ENCODE data around the gene KLHL29.

KLHL29 gene

DNA sequence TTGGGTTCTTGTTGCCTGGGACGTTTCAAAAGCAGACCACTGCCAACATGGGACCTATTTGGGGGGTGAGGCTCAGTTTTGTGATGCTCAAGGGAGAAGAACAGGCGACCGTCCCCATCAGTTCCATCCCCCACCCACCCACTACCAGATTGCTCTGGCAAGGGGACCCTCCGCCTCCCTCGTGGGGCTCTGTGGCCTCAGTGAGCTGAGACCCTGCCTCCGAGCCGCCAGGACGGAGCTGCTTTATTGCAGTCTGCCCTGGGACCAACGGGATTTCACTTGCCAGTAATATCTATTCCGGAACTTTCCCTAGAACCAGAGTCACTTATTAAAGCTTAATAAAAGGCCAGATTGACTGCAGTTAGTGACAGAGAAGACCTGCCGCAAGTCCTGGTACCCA is 146.3 kb downstream of the KLHL29 start:
- no peak for DNase-seq (ENCODE audit: low read depth in 2 of 2)

DNA sequence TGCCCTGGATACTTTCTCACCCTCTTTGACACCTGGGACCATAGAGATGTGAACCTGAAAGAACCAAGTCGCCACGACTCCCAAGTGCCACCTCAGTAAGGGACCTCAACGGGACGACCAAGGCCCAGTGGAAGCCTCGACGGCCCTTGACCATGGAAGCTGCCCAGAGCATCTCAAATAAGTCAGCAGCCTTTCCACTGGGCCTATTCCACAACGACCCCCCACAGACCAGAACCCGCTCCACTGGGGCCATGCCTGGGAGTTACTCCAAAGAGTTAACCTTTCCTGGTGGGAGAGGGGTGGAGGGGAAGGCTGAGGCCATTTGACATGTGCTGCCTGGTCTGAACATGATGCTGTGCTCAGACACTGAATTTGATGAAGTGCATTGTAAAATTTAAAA is 146.9 kb downstream of the KLHL29 start:
- no peak for DNase-seq (ENCODE audit: low read depth in 2 of 2)

DNA sequence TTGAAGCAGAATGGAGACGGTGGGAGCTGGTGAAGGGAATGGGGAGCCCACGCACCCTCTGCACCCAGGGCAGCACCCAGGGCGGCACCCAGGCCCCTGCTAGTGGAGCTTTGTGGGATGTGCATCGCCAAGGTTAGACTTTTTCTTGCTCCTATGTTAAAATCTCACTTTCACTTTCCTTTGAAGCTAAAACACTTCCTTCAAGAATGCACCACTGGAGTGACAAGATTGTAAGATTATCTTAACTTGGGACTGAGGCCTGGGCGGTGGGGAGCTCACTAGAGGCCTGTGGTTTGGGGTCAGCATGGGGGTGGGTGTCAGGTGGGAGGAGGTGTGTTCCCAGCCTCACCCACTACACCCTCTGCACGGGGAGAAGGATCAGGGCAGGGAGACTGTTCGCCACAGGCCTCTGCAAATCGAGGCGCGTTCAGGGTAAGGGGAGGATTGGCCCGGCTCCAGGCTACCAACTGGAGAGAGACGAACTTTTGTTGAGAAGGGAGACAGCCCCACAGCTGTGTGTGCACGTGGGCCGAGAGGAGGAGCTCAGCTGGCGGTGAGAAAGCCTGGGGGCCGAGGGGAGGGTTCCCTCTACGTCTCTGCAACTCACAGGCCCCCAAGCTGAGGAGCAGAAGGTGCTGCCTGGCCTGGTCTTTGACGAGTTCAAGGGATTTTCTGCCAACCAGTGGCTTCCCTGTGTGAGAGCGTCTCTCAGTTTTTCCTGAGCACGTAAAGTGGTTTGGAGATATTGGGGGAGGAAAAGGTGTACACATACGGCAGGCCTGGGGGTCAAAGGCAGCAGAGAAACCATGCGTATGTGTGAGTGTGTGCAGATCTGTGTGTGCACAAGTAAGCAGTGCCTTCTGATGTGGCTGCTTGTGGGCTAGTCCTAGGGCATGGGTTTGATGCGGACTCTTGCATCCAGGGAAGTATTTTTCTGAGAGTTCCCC is 147.7 kb downstream of the KLHL29 start:
- DNase-seq (ENCODE audit: low read depth in 2 of 2) = no peak

DNA sequence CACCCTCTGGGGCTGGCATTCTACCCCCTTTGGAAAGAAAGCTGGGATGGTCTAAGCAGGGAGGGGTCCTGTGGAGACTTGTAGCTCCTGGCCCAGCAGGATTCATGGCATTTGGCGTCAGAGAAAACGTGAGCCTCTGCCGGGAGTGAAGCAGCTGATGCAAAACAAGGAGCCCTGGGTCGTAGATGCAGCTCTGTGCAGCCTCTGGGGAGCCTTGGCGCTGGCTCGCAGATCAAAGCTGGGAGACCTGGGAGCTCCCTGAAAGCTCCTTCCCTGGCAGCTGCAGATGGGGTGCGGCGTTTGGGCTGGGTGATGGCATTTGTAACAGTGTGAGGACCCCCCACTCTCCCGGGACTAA is 148.3 kb downstream of the KLHL29 start:
- DNase-seq (ENCODE audit: low read depth in 2 of 2) = no peak

DNA sequence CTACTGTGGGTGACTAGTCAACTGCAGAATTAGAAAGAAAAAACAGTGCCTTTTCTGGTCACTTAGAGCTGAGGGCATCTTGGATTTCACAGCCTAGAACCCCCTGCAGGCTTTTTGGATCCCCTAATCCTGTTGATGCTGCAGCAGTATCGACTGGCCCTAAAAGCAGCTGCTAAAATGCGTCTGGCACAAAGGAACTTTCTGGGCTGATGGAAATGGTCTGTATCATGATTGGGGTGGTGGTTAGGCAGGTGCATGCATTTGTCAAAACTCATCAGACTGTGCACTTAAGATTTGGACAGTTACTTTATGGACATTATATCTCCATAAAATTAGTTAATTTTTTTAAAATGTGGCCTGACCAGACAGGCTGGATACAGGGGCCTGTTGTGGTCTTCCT is 149.8 kb downstream of the KLHL29 start:
- DNase-seq (ENCODE audit: low read depth in 2 of 2) = no peak

DNA sequence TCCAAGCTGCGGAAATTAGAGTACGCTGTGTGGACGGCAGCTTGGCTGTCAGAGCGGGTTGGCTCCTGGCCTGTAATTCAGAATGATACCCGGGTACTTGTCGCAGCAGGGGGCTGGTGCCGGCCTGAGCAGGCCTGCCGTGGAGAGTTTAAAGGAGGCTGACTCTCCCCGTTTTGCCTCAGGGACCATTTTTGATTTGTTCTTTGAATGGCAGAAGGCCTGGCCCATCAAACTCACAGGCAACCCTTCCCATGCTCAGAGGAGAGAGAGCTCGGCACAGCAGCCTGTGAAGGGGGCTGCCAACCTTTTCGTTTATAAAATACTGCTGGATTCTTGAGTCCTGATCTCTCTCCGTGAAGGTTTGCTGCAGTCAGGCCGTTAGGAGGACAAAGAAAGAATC is 151.3 kb downstream of the KLHL29 start:
- no peak for DNase-seq (ENCODE audit: low read depth in 2 of 2)

DNA sequence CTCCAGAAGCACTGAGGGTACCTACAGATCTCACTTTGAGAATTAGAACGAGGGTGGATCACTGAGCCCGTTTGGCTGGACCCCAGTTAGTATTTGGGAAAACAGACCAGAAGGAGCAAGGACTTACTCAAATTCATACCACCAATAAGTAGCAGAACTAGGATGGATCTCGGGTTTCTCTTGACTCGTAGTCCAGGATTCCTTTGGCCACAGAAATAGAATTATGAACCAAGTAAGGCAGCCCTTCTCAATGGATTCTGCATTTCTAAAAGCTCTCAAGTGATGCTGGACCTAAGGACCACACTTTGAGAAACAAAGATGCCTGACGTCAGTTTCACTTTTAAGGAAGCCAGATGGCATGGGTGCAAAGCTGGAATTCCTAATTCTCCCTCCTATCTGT is 153.0 kb downstream of the KLHL29 start:
- no peak for DNase-seq (ENCODE audit: low read depth in 2 of 2)

DNA sequence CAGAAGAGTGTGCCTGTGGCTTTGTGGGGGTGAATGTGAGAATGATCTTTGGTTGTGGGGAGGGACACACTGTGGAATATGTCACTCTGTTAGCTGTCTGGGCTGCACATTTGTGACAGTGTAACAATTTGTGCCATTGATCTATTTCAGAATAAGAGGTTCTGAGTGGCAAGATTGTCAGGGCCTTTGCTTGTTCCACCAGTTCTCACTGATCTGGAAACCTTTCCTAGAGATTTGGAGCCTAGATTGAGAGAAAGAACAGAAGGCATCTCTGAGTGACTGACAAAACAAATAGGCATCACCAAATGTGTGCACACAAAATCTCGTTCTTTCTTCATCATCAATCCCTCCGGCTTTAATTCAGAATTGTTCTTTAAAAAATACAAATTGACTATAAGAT is 153.6 kb downstream of the KLHL29 start:
- no peak for DNase-seq (ENCODE audit: low read depth in 2 of 2)

DNA sequence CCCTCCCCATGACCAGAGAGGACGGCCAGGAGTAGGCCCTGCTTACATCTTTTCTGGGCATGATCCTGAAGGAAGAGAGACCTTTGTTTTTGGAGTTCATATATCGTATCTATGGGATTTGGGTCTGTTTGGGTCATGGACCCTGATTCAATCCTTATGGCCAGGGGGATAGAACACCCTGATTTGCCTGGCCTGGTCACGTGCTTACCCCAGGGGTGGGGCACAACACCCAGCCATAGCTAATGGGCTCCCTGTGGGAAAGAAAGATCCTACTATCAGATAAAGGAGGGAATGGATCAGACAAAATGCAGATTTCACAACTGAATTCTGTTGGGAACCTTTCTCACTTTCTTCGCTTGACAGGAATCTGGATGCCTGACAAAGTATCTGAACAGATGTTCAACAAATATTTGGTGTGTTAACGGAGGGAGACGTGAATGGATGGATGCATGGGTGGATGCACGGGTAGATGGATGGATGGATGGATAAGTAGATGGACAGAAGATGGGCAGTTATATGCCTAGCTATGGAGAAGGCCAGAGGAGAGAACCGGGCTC is 155.9 kb downstream of the KLHL29 start:
- no peak for DNase-seq (ENCODE audit: low read depth in 2 of 2)

DNA sequence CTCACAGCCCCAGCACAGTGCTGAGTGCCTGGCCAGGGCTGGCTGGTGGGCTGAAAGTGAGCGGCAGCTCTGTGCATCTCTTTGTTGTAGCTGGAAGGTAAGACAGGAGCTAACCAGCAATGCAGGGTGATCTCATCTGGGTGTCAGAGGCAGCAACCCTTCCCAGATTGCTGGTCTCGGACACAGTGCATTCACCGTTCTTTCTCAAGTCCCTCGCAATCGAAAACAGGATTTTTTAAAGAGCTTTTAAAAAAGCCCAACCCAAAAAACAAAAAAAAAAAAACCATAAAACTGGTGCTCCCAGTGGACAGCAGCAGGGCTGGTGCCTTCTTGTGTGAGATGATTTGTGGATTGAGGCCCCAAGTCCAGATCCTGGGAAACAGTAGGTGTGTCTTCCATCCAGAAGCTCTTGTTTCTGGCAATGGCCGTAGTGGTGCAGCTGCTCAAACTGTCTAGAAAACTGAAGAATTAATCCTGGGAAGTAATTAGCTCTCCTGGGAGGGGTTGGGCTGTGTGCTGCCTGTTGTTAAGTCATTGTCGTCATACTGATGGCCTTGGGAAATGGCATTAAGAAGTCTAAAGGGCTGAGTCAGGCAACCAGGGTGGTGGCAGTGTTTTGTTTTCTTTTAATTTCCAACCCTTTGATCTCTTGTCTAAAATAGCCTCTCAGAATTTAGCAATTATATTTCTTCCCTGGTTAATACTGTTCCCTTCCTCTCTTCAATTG is 156.7 kb downstream of the KLHL29 start:
- DNase-seq (ENCODE audit: low read depth in 2 of 2) = no peak

DNA sequence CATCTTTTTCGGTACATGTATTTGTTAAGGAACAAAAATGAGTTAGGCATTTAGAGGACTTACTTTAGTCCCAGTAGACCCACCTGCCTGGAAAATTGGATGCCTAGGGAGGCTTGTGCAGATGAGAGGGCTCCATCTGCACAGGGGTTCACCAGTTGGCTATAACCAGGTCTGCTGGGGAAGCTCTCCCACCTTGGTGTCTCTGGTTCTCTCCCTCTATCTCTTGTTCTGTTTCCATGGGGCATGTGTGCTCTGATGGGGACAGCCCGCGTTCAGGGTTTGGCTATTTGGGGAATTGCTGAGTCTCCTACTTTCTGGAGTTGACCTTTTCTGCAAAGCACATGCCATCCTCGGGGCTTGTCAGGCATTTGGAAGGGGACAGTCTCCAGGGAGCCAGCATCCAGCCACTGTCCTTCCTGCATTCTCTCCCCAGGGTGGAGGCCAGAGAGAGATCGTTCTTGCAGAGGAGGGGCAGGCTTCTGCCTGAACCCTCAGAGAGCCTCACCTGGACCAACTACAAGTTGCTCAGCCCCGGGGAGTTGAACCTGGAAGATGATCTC is 157.3 kb downstream of the KLHL29 start:
- no peak for DNase-seq (ENCODE audit: low read depth in 2 of 2)

DNA sequence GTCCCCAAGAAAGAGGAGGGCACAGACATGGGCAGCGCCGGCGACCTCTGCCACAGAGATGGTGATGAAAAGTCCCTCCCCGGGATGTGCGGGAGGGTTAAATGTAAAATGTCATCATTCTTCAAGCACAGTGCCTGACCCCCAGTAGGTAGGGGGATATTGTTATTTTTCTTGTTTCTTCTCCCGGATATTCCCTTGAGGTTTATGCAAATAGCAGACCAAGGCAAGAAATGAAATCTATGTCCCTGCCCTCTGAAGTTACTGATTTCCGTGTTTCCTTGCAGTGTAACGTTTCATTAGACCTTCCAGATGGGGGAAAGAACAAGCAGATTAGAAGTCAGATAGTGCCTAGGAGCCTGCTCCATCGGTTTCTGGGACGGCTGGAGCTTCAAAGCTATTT is 158.3 kb downstream of the KLHL29 start:
- DNase-seq (ENCODE audit: low read depth in 2 of 2) = no peak

DNA sequence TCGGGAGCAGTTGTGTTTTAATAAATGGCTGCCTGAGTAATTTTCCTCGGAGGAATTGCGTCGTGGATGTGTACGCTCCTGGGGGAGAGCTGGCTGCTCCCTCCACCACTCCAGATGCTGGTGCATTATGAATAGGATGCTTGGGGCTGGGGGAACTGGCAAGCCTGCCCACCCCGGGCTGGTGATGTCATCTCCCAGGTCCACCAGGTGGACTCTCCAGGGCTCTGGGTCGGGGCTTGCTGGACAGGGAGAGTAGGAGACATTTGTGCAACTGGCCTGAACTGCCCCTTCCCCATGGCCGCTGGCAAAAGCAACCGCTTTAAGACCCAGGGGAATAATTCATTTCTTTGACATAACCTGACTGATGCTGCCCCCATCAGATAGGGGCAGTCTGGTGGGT is 158.7 kb downstream of the KLHL29 start:
- DNase-seq (ENCODE audit: low read depth in 2 of 2) = no peak

DNA sequence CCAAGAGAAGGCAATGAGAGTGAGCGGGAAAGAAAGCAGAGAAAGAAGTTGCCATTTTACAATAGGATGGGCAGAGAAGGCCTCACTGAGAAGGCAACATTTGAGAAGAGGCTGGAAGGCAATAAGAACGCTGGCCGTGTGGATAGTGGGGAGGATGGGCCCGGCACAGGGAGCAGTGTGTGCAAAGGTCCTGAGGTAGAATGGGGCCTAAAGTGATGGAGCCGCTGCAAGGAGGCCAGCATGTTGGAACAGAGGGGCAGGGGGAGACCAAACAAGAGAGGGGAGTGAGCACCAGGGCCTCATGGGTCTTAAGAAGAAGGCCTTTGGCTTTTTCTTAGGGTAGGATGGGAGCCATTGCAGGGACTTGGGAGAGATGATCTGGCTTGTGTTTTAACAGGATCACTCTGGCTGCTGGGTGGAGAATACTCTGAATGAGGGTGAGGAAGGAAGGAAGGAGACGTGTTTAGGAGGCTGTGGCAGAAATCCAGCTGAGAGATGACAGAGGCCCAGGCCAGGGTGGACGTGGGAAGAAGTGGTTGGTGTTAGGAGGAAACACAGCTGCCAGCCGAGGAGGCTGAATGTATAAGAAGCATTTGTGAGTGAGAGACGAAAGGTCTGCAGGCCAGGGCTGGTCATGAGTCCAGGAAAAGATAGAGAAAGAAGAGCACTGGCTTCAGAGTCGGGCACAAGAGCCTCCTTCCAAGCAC is 159.8 kb downstream of the KLHL29 start:
- no peak for DNase-seq (ENCODE audit: low read depth in 2 of 2)

DNA sequence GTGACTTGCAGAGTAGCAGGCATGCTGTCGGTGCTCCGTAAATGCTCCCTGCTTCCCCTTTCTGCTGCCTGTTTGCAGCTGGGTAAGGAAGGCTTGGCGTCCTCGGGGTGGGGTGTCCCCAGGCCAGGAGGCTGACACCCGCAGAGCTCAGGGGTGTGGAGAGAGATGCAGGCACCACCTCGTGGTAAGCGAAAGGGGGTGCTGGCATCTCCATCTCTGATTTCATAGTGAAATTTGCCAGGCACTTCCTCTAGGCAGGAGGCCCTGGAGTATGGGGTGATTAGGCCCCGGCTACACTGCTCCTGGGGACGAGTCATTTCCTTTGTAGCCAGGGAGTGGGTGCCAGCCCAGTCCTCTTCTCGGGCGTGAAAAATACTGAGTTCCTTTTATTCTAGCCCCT is 160.4 kb downstream of the KLHL29 start:
- no peak for DNase-seq (ENCODE audit: low read depth in 2 of 2)

DNA sequence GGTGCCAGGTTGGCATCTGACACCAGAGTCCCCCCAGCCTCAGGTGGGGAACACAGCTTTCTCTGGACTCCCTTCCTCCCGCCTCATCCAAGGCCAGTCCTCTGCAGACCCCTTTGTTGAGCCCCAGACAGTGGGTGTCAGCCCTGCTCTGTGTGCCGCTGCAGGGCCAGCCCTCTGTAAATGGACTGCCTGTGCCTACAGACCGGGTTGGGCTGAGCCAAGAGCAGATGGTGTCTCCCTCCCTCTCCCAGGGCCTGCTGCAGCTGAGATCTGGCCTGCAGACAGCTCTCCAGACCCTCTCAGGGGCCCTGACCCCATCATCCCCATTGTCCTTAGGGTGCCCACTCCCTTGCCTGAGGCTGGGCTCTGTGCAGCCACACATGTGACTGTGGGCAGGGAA is 160.8 kb downstream of the KLHL29 start:
- no peak for DNase-seq (ENCODE audit: low read depth in 2 of 2)

DNA sequence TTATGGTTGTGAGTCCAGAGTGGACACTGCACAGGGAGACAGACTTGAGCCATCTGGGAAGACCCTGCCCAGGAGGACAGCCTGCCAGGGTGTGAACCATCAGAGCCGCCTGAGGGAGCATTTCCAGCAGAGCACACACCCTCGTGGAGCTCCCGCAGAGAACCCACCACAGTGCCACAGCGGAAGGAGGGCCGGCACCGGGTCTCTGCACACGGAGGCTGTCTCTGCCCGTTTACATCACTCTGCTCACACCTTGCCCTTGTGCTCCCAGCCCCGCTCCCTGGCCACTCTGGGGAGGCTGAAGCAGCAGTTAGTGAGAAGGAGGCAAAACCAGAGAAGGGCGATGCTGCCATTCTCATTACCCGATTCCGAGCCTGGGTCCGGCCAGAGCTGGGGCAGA is 161.9 kb downstream of the KLHL29 start:
- no peak for DNase-seq (ENCODE audit: low read depth in 2 of 2)

DNA sequence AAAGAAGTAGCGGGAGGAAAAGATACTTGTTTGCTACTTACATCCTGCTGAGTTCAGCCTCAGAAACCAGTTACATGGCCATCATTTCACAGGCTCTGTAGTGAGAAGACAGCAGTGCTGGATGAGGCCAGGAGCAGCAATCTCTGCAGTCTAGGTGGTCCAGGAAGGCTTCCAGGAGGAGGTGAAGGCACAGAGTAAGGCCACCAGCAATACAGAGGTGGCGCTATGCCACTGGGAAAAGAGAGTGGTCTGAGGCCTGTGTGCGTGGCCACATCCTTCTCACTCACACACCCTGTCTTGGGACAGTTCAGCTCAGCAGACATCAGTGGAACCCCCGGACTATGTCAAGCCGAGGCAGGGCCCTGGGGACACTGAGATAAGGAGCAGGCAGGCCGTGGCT is 162.7 kb downstream of the KLHL29 start:
- no peak for DNase-seq (ENCODE audit: low read depth in 2 of 2)

DNA sequence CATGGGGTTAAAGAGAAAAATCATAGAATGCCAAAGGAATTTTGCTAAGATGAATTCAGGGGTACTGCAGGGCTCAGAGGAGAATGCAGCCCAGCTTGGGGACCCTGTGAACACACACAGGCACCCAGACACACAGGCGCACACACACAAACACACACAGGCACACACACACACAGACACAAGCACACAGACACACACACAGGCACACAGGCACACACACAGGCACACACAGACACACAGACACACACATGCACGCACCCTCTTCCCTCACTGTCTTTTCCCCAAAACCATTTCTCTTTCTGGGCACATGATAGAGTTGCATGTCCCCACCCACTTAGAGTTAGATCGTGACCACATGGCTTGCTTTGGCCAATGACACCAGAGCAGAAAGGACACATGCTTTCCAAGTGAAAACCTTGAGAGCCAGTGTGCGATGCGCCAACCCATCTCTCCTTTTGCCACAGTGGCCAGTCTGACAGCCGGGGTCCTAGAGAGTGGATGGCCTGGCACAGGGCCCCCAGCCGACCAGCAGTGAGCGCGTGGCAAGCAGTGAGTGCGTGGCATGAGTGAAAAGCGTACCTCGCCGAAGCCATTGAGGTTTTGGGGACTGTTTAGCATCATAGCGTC is 163.3 kb downstream of the KLHL29 start:
- no peak for DNase-seq (ENCODE audit: low read depth in 2 of 2)

DNA sequence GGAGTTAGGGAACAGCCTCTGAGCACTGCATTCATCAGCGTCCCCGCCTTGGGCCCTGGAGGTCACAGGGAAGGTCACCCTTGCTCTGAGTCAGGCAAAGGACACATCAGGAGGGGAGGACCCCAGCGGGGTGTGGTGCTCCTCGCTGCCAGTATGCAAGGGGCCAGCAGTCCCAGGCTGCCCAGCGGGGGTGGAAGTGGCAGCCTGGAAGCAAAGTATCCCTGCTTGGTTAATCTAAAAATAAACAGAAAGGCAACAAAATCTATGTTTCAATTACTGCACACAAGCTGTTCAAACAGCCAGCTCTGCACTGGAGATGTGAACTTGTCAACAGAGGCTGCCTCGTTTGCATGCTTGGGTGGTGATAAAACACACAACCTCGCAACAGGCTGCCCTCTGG is 164.1 kb downstream of the KLHL29 start:
- DNase-seq (ENCODE audit: low read depth in 2 of 2) = no peak

DNA sequence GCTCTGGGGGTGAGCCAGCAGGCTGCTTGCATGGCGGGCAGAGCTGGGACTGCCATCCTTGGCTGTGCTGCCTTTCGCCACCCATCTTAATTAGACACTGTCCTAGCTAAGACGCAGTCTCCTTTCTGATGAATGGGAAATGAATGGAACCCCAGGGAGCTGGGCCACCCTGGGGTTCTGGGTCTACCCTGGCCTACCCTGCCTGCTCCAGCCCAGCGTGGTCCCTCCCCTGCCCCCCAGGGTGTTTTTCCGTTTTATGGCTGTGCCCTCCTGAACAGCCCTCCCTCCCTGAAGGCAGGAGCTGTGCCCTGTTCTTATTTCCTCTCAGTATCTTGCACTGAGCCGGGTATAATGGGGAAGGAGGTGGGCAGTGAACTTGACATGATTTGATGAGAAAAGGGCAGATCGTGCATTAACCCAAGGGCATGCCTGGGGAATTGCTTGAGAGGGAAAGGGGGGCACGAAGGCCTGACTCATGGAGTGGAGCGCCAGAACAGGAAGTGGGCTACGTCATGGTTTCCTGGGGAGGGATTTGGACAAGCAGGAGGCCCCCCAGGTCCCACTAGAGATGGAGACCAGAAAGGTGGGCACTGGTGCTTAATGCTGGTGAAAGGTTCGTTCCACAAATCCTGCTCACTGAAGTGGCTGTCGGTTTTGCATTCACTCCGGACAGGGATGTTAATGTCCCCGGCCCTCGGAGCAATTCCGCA is 165.0 kb downstream of the KLHL29 start:
- DNase-seq (ENCODE audit: low read depth in 2 of 2) = no peak

All from stimulated activated CD8-positive, alpha-beta memory T cell treated with anti-CD3 and anti-CD28 coated beads, Interleukin-2, amount 100 ng/mL, for 1 hour (primary cell).